ENCODE results near the gene CYSRT1.
A peak's percentile ranks its signal among the peaks of the same experiment; 100 is the strongest.

The CYSRT1 gene

DNA sequence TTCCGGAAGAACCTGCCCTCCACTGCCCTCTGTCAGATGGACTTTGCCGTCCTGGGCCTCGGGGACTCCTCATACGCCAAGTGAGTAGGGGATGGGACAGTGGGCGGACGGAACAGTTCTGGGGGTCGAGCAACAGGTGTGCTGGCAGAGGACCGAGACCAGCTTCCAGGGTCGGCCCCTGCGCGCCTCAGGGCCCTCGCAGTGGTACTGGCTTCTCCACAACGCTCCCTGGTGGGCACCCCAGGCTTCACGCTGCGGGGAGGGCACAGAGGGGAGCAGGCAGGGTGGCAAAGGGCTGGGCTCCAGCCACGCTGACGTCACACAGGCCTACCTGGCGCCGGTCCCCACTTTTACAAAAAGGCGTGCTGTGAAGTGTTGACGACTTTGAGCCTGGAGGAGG is 12.5 kb upstream of the CYSRT1 start:
- no peak for DNase-seq (ENCODE audit: low spot score)

DNA sequence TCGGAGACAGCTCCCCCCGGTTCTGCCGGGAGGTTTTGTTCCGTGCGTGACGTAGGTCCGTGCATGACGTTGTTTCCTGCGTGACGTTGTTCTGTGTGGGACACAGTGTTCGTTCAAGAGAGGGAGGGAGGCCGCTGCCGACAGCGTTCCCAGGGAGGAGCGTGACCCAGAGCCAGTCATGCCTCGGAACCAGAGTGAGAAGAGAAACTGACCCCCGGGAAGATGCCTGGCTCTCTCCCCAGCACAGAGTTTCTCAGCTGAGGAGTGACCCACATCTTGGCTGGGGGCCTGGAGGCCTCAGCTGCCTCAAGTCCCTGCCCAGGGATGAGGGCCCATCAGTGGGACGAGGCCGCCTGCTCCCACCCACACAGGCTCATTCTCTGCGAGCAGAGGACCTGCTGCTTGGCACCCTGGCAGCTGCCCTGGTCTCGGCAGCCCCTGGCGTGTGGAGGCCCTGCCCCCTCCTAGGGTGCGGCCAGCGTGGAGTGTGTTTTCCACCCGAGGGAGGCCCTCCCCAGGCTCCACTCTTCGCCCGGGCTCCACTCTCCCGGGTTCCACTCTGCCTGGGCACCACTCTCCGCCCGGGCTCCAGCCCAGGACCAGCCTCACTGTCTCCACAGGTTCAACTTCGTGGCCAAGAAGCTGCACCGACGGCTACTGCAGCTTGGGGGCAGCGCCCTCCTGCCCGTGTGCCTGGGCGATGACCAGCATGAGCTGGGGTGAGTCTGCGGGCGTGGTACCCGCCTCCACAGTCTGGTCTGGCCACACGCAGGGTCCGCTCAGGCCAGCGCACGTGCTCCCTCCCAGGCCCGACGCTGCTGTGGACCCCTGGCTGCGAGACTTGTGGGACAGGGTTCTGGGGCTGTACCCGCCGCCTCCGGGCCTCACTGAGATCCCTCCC is 11.6 kb upstream of the CYSRT1 start:
- no peak for DNase-seq (ENCODE audit: low spot score)

DNA sequence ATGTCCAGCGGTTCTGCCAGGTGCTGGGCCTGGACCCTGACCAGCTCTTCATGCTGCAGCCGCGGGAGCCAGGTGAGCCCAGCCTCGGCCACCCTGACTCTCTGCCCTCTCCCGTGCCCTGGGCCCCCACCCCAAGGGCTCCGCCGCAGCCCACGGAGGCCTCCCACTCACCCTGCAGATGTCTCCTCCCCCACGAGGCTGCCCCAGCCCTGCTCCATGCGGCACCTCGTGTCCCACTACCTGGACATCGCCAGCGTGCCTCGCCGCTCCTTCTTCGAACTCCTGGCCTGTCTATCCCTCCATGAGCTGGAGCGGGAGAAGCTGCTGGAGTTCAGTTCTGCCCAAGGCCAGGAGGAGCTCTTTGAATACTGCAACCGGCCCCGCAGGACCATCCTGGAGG is 10.4 kb upstream of the CYSRT1 start:
- no peak for DNase-seq (ENCODE audit: low spot score)

DNA sequence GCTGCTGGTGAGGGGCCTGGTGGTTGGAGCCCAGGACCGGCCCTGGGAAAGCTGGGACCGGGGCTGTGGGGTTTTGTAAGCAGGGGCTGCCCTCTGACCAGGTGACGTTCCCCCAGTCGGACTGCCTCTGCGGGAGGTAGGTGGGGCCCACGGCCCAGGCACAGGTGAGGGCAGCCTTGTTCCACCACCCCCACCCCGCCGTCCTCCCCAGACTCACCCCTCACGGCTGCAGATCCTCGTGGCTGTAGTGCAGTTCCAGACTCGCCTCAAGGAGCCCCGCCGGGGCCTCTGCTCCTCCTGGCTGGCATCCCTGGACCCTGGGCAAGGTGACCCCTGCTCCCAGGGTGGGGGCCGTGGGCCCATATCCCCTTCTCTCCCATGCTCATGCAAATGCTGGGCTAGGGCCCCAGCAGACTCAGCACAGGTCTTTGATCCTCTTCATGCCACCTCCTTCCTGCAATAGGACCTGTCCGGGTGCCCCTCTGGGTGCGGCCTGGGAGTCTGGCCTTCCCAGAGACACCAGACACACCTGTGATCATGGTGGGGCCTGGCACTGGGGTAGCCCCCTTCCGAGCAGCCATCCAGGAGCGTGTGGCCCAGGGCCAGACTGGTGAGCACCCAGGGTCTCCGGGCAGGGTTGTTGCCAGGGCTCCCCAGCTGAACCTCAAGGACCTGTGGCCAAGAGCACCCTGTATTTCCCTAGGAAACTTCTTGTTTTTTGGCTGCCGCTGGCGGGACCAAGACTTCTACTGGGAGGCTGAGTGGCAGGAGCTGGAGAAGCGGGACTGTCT is 9.6 kb upstream of the CYSRT1 start:
- no peak for DNase-seq (ENCODE audit: low spot score)

DNA sequence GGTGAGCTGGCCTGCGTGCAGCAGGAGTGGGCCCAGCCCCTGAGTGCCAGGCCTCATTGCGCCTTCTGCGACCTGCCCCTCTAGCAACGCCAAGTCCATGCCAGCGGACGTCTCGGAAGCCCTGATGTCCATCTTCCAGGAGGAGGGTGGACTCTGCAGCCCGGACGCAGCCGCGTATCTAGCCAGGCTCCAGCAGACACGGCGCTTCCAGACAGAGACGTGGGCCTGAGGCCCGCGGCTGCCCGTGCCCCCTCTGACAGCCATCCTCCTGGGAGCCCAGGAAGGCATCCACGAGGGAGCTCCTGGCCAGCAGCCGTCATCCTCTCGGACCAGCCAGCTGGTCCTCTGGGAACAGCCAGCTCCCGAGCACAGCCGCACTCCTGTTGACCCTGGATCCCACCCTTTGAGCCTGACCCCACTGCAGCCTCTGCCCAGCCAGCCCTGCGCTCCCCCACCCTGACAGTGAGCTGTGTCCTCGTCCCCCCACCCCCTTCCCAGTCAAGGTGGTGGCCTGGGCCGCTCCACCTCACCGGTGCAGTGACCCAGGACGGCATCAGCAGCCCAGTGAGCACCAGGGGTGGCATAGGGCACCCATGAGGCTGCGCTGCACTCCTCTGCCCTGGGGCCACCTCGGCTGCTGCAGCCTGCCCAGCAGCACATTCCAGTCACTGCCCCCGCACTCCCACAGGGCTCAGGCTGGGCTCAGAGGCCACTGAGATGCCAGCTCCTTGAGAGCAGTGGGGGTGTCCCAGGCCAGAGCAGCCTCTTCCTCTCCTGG is 8.6 kb upstream of the CYSRT1 start:
- DNase-seq (ENCODE audit: low spot score) = no peak

DNA sequence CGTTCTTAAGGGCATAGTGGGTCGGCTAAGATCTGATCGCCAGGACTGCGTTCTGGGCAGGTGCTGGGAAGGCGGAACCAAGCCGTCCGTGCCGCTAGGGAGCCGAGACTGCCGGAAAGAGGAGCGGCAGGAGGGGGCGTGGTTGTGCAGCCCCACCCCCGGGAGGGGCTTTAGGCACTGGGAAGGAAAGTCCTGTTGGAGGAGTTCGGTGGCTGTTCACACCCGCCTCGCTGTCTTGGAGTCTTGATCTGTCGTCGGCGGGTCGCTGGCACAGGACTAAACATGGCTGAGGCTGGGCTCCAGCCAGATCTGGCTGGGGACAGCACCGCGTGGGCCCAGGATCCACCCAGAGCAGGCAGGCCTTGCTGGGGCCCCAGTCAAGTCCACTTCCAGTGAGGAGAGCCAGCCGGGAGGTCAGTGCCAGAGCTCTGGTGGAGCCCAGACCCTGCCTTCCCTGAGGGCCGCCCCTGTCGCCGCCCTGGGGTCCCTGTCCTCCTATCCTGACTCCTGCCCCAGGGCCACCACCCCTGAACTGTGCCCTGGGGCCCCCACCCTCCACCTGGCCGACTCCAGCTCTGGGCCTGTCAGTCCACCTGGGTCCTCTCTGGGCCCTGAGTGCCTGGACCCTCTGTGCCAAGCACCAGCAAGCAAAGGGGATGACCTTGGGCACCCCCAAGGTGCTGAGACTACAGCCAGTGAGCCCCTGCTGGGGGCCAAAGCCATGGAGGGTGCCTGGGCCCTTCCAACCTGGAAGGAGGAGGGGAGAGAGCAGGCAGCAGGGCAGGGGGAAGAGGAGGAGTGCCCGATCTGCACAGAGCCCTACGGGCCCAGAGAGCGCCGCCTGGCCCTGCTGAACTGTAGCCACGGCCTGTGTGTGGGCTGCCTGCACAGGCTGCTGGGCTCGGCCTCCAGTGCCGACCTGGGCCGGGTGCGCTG is 7.4 kb upstream of the CYSRT1 start:
- DNase-seq (ENCODE audit: low spot score) = no peak

DNA sequence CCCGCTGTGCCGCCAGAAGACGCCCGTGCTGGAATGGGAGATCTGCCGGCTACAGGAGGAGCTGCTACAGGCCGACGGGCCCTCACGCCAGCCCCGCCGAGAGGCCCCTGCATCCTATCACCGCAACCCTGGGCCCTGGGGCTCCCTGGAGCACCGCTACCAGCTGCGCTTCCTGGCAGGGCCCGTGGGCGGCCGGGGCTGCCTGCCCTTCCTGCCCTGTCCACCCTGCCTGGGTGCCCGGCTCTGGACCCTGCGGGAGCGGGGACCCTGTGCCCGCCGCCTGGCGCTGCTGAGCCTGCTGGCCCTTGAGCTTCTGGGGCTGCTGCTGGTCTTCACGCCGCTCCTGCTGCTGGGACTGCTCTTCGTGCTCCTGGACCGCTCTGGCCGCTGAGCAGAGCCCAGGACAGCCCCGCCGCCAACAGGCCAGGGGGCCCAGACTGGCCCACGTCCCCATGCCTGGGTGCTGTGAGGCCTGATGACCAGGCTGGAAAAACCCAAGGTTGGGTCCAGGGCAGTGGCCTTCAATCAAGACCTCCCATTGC is 6.7 kb upstream of the CYSRT1 start:
- no peak for DNase-seq (ENCODE audit: low spot score)

DNA sequence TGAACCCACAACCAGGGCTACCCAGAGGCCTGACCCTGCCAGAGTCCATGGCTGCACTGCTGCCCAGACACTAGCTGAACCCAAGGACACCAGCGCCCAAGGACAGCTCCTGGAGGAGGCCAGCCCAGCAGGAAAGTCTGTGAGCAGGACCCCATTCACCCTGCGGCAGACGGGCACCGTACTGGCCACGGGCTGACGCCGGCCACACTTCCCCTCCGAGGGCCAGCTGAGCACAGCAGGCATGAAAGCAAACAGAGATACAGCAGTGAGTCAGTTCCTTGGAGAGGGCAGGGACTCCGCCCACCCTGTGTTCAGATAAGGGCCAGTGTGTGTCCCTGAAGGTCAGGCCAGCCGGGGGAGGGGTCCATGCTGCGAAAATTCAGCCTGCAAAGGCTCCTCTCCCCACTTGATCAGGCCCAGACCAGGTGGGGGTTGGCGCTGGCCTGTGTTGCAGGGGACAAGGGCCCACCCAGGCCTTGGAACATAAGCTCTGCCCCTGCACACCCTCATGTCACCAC is 6.2 kb upstream of the CYSRT1 start:
- DNase-seq (ENCODE audit: low spot score) = no peak

DNA sequence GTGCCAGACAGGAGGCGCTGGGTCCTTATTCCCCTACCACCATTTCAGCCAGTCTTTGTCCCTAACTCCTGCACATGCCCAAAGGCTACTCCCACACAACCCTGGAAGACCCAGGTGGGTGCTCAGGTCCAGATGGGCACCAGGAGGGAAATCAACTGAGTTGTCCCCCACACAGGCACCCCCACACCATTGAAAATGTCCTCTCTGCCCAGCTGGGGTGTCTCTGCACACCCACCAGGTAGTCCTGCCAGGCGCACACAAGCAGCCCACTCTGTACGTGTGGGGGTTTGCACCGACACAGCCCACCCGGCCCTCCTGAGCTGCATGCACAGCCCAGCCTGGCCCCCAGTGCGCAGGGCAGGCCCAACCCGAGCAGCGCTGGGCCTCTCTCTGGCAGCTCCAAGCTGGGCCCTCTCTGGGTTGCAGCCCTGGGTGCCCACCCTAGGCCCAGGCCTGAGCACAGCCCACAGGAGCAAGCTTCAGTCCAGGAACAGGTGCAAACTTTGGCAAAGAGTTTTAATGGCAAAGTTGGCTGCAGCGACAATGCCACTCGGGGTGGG is 5.1 kb upstream of the CYSRT1 start:
- no peak for DNase-seq (ENCODE audit: low spot score)

DNA sequence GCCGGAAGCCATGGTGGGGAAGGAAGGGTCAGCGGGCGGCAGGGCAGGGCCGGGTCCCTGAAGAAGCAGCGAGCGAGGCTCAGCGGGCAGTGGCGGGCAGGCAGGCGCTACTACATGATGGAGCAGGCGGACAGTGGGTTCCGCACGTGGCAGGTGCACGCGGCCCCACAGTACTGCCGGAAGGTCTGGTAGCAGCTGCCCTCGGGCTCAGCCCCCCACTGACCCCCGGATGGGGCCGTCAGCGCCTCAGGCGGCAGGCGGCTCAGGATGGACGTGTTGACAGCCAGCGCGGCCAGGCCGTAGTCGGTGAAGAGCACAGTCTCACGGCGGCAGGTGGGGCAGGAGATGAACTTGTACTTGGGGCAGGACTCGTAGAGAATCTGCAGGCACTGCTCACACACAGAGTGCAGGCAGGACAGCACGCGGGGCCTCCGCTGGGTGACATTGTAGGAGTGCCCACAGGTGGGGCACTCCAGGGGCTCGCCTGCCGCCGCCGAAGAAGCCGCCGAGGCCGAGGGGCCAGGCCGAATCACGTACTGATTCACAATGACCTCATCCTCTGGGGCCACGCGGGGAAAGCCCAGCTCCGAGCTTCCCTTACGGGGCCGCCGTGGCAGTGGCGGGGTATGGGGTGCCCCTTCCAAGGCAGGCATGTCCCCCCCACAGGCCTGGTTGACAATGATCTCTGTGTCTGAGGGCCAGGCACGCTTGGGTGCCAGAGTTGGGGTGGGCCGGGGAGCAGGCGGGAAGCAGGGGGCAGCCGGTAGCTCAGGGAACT is 4.5 kb upstream of the CYSRT1 start:
- no peak for DNase-seq (ENCODE audit: low spot score)

DNA sequence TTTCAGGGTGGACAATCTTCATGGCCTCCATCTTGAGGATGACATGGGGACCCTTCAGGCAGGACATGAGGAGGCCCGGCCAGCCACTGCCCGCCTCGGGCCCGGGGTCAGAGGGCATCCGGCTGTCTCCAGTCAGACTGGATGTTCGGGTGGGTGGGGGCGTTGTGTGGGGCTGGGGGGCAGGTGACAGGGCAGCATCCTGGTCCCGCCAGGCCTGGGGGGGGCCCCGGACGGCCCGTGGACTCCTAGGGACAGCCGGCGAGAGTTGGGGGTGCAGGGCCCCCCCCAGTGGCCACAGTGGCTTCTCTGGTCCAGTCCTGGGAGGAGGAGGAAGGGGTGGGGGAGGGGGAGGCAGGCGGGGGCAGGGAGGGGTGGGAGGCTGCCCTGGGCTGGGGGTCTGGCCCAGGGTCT is 3.9 kb upstream of the CYSRT1 start:
- no peak for DNase-seq (ENCODE audit: low spot score)

DNA sequence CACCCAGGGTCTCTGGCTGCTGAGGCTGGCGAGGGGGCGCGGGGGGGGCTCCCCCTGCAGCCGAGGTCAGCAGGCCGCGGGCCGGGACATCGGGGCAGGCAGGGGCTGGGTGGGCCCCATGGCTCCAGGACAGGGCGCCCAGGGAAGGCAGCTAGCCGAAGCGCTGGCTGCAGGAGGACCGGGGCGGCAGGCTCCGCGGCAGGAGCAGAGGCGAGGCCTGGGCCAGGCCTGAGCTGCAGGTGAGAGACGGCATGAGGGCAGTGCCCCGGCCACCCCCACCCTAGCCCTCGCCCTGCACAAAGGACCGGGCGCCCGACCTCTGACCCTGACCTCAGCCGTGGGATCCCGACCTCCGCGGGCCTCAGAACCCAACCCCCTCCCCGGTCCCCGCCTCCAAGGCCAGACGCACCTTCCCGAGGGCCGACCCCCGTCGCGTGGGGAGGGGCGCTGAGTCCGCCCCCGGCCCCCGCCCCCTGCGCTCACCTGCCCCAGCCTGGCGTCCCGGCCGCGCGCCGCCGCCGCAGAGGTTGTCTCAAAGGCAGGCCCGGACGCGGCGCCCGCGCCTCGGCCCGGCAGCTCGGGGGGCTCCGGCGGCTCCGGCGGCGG is 3.4 kb upstream of the CYSRT1 start:
- no peak for DNase-seq (ENCODE audit: low spot score)

DNA sequence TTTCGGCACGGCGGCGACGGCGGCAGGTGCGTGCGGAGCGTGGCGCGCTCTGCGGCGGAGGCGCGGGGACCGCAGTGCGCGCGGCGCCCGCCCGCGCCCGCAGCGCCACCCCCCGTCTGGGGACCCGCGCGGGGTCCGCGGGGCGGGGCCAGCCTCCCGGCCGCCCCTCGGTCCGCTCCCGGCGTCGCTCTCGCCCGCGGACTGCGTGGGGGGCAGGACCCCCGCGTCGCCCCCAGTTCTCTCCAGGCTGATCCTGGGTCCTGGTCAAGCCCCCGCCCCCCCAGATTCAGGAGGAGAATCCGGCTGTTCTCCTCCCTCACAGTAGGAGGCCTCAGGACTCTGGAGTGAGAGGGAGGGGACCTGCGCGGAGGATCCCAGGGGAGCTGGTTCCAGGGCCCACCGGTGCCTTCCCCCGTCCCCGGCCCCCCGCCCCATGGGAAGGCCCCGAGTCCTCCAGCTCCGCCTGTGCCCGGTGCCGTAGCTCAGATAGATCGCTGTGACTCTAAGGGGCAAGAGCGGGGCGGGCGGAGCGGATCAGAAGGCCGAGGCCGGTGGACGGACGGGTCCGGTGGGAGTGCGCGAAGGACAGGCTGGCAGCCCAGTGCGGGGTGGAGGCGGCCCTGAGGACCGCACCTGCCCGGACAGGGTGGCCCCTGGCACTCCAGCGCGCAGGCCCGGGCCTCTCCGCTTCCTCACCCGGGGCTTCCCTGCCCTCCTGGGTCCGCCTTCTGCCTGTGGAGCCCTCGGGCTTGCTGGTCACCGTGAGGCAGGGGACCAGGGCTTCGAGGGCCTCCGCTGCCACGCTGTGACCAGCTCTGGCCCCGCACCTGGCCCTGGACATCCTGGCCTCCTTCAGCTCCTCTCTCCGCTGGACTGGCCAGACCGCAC is 2.5 kb upstream of the CYSRT1 start, which contains the start of gene RNF208:
RNF208 (minus strand) TSS at position 51 of the 888 bp plus-strand sequence. CDS start 1,028 bp downstream, outside the sequence.
- no peak for DNase-seq (ENCODE audit: low spot score)

DNA sequence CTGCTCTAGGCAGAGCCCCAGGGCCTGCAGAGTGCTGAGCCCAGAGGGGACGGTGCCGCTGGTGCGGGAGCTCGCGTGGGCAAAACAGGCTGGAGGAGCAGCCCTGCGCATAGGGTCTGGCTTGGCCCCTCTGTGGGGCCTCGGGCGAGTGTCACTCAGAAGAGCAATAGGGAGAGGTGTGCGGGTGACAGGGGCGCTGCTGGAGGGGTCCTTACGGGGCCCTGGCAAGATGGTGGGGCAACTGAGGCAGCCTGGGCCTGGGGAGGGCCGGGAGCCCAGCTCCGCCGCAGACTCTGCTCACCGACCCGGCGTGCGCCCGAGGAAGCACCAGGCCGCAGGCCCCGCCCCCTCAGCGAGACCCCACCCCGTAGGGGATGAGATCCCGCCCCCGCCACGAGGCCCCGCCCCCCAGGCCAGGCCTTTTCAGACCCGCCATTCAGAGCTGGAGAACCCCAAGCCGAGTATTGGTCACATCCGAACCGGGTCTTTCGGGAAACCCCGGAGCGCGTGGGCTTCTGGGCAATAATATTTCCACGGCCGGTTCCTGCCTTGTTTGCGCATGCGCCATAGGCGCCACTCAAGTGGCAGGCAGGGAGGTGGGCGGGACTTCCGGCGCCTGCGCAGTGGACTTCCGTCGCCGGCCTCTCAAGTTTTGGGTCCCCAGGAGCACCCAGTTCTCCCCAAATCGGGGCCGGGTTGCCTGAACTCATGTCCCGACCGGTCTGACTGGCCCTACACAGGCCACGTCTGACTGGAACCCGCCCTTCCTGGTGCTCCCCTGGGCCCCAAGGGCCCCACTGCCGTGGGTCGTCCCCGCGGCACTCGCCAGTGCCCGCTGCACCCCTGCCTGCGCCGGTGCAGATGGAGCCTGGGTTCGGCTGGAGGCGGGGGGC is 1.6 kb upstream of the CYSRT1 start:
- DNase-seq (ENCODE audit: low spot score) = peak; percentile 93

DNA sequence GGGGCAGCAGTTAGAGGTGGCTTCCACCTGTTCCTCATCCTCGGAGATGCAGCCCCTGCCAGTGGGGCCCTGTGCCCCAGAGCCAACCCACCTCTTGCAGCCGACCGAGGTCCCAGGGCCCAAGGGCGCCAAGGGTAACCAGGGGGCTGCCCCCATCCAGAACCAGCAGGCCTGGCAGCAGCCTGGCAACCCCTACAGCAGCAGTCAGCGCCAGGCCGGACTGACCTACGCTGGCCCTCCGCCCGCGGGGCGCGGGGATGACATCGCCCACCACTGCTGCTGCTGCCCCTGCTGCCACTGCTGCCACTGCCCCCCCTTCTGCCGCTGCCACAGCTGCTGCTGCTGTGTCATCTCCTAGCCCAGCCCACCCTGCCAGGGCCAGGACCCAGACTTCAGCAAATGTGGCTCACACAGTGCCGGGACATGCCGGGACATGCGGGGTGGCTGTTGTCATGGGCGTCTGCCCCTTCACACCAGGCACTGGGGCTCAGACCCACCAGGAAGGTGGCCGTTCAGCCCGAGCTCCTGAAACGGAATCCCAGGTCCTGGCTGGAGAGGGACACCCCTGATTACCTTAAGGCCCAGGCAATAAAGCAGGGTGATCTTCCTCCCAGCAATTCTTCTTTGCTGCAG is 841 bp downstream of the CYSRT1 start:
- no peak for DNase-seq (ENCODE audit: low spot score)

DNA sequence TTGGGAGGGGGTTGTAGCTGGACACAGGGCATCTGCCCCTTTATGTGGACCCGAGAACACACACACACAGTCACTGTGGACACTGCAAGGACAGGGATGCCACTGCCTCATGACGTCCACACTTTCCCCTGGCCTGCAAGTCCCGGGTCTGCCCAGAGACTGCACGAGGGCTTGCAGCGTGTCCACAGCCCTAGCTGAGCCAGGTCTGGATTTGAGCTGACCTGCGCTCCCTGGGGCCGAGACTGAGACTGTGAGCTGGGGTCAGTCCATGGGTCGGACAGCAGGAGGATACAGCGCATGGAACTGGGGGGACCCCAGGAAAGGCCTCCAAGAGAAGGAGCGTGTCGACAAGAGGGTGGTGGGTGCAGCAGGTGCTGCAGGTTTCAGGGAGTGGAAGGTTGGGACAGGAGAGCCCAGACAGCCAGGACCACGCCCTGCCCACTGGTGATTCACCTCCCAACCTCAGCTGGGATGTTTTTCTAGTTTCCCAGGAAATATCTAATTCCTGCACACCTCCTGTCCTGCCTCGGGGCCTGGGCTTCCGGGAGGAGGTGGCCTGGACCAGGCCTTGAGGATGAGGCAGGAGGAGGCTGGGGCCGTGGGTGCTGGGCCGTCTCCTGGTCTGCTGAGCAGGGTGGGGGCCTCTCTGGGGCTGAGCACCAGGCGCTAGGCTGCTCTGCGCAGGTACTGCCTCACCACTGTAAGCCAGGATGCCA is 1.5 kb downstream of the CYSRT1 start:
- no peak for DNase-seq (ENCODE audit: low spot score)

All from Ammon's horn (tissue), 1 donor.